HepG2 (cell line): ENCODE measurements around the gene SOAT1. TPM values are rescaled to one million over a fixed set of nuclear protein-coding genes. Genes with fewer than 3 reads are reported as not detected.

Source experiments
- ATAC-seq: fragments of 200-7000 bp; cut with Tn5 transposase; 3 replicates; pipeline ENCODE4 v1.9.1; 2020; ENCODE audit warnings: mild to moderate bottlenecking, moderate library complexity
- BruUV-seq: library from RNA; stranded (reverse); fragments of 400-500 nt; replicated peaks from 2 replicates; lab custom pipeline; 2021; lab: Mats Ljungman, UMichigan
- CTCF ChIA-PET: fragments of 300-600 bp; formaldehyde crosslinking; extraction: SDS; loops from one replicate; lab custom pipeline; 2021; ENCODE audit warnings: low total read pairs, inconsistent platforms, low intra/inter-chr PET ratio; lab: Yijun Ruan, JAX
- POLR2A ChIA-PET: fragments of 350-600 bp; sonication (Branson Sonifier 250); formaldehyde crosslinking; loops from one replicate; lab custom pipeline; 2020; ENCODE audit warnings: antibody characterized with exemption, inconsistent platforms; lab: Yijun Ruan, JAX
- DNase-seq: peaks from one replicate; pipeline ENCODE4 v3.0.0-alpha.2; 2015; ENCODE audit warnings: low spot score
- FAIRE-seq: peaks from 3 replicates; lab custom pipeline; 2011; peaks lifted over from hg19 to GRCh38; lab: Jason Lieb, UNC
- H2AFZ ChIP-seq: one replicate; pipeline ENCODE4 v1.6.1; 2011; ENCODE audit warnings: low read length, inconsistent platforms
- H3K27ac ChIP-seq: fragments of 300-600 bp; 3 replicates; pipeline ENCODE4 v1.8.0; 2011; ENCODE audit warnings: mixed run types, mild to moderate bottlenecking, mixed read lengths, low read length, inconsistent platforms; ENCODE audit not compliant: insufficient read depth; ENCODE audit errors: extremely low read length
- H3K27me3 ChIP-seq, 2 experiments: fragments of 200-600 bp in 1 of 2; 2 replicates in 1 of 2; 3 replicates in 1 of 2; pipeline versions ENCODE4 v1.6.0 to v1.8.0; 2011; ENCODE audit warnings: low read length in 2 of 2, mild to moderate bottlenecking in 2 of 2, moderate library complexity in 2 of 2, inconsistent platforms in 1 of 2; ENCODE audit not compliant: insufficient read depth in 2 of 2, control insufficient read depth in 1 of 2
- H3K36me3 ChIP-seq, 2 experiments: fragments of 200-600 bp in 1 of 2; replicated peaks in 1 of 2; 2 replicates in 1 of 2; 3 replicates in 1 of 2; pipeline versions ENCODE4 v1.5.1 to v1.8.0; 2011; ENCODE audit warnings: low read length in 2 of 2, inconsistent platforms in 1 of 2; ENCODE audit not compliant: insufficient read depth in 2 of 2, control insufficient read depth in 1 of 2
- H3K4me1 ChIP-seq: 2 replicates; pipeline ENCODE4 v1.5.1; 2012; ENCODE audit warnings: low read length, inconsistent platforms; ENCODE audit not compliant: insufficient read depth
- H3K4me2 ChIP-seq: 2 replicates; pipeline ENCODE4 v1.6.0; 2011; ENCODE audit warnings: low read depth, low read length, inconsistent platforms
- H3K4me3 ChIP-seq, 3 experiments: fragments of 200-600 bp in 1 of 3; sonication (generic), shearing (Covaris generic) in 1 of 3; replicated peaks in 1 of 3; 2 replicates each; pipeline ENCODE4 v1.5.1; 2011 to 2016; ENCODE audit warnings: low read length in 3 of 3, inconsistent platforms in 2 of 3, low read depth in 2 of 3, mild to moderate bottlenecking in 2 of 3, control low read depth in 1 of 3, mixed read lengths in 1 of 3; ENCODE audit not compliant: insufficient read depth in 1 of 3
- H3K79me2 ChIP-seq: one replicate; pipeline ENCODE4 v1.6.1; 2011; ENCODE audit warnings: low read length, inconsistent platforms; ENCODE audit not compliant: insufficient read depth
- H3K9ac ChIP-seq: 2 replicates; pipeline ENCODE4 v1.6.0; 2011; ENCODE audit warnings: mild to moderate bottlenecking, low read depth, low read length, inconsistent platforms; ENCODE audit not compliant: insufficient read depth
- H3K9me3 ChIP-seq: 2 replicates; pipeline ENCODE4 v1.5.1; 2012; ENCODE audit warnings: mild to moderate bottlenecking, low read length
- H4K20me1 ChIP-seq: 2 replicates; pipeline ENCODE4 v1.6.0; 2011; ENCODE audit warnings: inconsistent platforms, mild to moderate bottlenecking, low read length, moderate library complexity; ENCODE audit not compliant: insufficient read depth
- FOXA3 ChIP-seq: IDR thresholded peaks from 2 replicates; pipeline ENCODE4 v1.6.1; 2016; ENCODE audit warnings: missing genetic modification reagents, missing compliant biosample characterization
- KDM6A ChIP-seq: IDR thresholded peaks from 2 replicates; pipeline ENCODE4 v1.6.1; 2016; ENCODE audit warnings: low read depth
- KLF15 ChIP-seq: sonication (generic); formaldehyde crosslinking; IDR thresholded peaks from 2 replicates; pipeline ENCODE4 v1.8.1; 2023; ENCODE audit warnings: borderline replicate concordance, mild to moderate bottlenecking, inconsistent platforms, missing genetic modification reagents, mixed read lengths
- KMT2A ChIP-seq: sonication (generic); formaldehyde crosslinking; IDR thresholded peaks from 2 replicates; pipeline ENCODE4 v1.4.0; 2020; ENCODE audit warnings: missing genetic modification reagents
- MAFG ChIP-seq: sonication (generic); formaldehyde crosslinking; IDR thresholded peaks from 2 replicates; pipeline ENCODE4 v1.5.1; 2020; ENCODE audit warnings: mild to moderate bottlenecking, missing genetic modification reagents
- MAFK ChIP-seq, 2 experiments: IDR thresholded peaks in 1 of 2; conservative IDR thresholded peaks in 1 of 2; 2 replicates each; pipeline ENCODE4 v1.6.1; 2011; ENCODE audit warnings: improper control_type of control experiment in 2 of 2, low read length in 2 of 2
- NFAT5 ChIP-seq: sonication (generic); formaldehyde crosslinking; IDR thresholded peaks from 2 replicates; pipeline ENCODE4 v1.4.0; 2020; ENCODE audit warnings: missing genetic modification reagents
- RXRB ChIP-seq: IDR thresholded peaks from 2 replicates; pipeline ENCODE4 v1.6.1; 2016; ENCODE audit warnings: borderline replicate concordance, missing genetic modification reagents, missing compliant biosample characterization
- SOX5 ChIP-seq: IDR thresholded peaks from 2 replicates; pipeline ENCODE4 v1.6.1; 2016; ENCODE audit warnings: borderline replicate concordance
- ZBTB10 ChIP-seq: sonication (generic); formaldehyde crosslinking; IDR thresholded peaks from 2 replicates; pipeline ENCODE4 v1.4.0; 2020; ENCODE audit warnings: missing genetic modification reagents, borderline replicate concordance
- ZNF501 ChIP-seq: sonication (generic); formaldehyde crosslinking; IDR thresholded peaks from 2 replicates; pipeline ENCODE4 v1.5.1; 2020; ENCODE audit warnings: mild to moderate bottlenecking, moderate library complexity, missing genetic modification reagents
- ZNF563 ChIP-seq: sonication (generic); formaldehyde crosslinking; IDR thresholded peaks from 2 replicates; pipeline ENCODE4 v1.8.0; 2022; ENCODE audit warnings: mild to moderate bottlenecking, moderate library complexity, missing genetic modification reagents
- ZSCAN22 ChIP-seq: sonication (generic); formaldehyde crosslinking; IDR thresholded peaks from 2 replicates; pipeline ENCODE4 v1.4.0; 2020; ENCODE audit warnings: mild to moderate bottlenecking, missing genetic modification reagents
- WGBS: methylation state at CpG from one replicate; pipeline ENCODE4 v1.1.6; 2017; ENCODE audit warnings: low lambda C conversion rate; 5-methylcytosine and 5-hydroxymethylcytosine counted together
- in situ Hi-C: cut with HindIII; loops from 2 replicates; pipeline ENCODE4 v1.10.0; 2017; ENCODE audit warnings: low pct_unique_long_range_greater_than_20kb; ENCODE audit not compliant: extremely low pct_ligation_motif_present
- intact Hi-C: fragments of 100-400 bp; cut with micrococcal nuclease; formaldehyde crosslinking; loops from one replicate; pipeline ENCODE4 v1.10.0; 2022; ENCODE audit not compliant: unreplicated experiment
- polyA plus RNA-seq, 8 experiments: library from polyadenylated mRNA; depleted of rRNA in 3 of 8; stranded (reverse) in 7 of 8; unstranded in 1 of 8; fragments of >200 nt; fragmentation: Illumina TruSeq in 4 of 8; extraction: Trizol in 4 of 8; gene quantifications; 2 replicates each; pipeline versions ENCODE4 v1.2.1 to v1.2.3, GENCODE V29; 2011 to 2016; ENCODE audit warnings: low read depth in 4 of 8, missing spikeins in 1 of 8, mixed read lengths in 1 of 8; ENCODE audit not compliant: insufficient read depth in 1 of 8
- total RNA-seq, 5 experiments: library from RNA; depleted of rRNA; stranded (reverse); fragments of >200 nt; fragmentation: Illumina TruSeq; extraction: Trizol; gene quantifications; 2 replicates each; pipeline ENCODE4 v1.2.3, GENCODE V29; 2016; ENCODE audit warnings: low read depth in 1 of 5

SOAT1 gene
- total and polyA plus RNA-seq, 2 of the 13 experiments (the other 11 are each of a cell fraction or from before 2014, with no cell fraction given) = 22.3 to 52.0 TPM

- TF ChIP-seq NFAT5 (CRISPR knock-in tag) = no peak
- no peak for TF ChIP-seq ZNF501 (CRISPR knock-in tag)
- no peak for TF ChIP-seq KMT2A (CRISPR knock-in tag)
- no peak for TF ChIP-seq ZSCAN22 (CRISPR knock-in tag)
Observed at GRCh38 chr1:179380299-179380698, 86.7 kb downstream of the SOAT1 start (continued).

- DNase-seq = peak; percentile 9
- Histone ChIP-seq H3K9me3 (no peaks in the 10 kb centered on the region), H3K4me3 (no peak overlapping the region), H3K79me2 (no peaks in the 10 kb centered on the region), H3K27ac (no peak overlapping the region), H2AFZ (no peak overlapping the region), H3K36me3 (no peaks in the 10 kb centered on the region), H4K20me1 (no peaks in the 10 kb centered on the region), H3K4me2 (peak overlapping the region; percentile 10; the same call in 1 of the 2 replicates), H3K27me3 (no peaks in the 10 kb centered on the region), H3K4me1 (peaks cover 17% of the 10 kb centered on the region), H3K9ac (no peak overlapping the region)
- CTCF ChIA-PET = no interaction called here
- in situ Hi-C loops (no loop called here), intact Hi-C loops (no loop called here)
- FAIRE-seq = no peak
- POLR2A ChIA-PET = no interaction called here
- ATAC-seq = peak; percentile 80
- BruUV-seq = no TSS peak
- 2% methylated on average over 1 of the region's 1 CpG for WGBS
- TF ChIP-seq MAFG (no peak), ZNF563 (no peak), ZBTB10 (CRISPR knock-in tag) (no peak), KDM6A (CRISPR knock-in tag) (no peak), KLF15 (no peak), RXRB (CRISPR knock-in tag) (peak; percentile 81), MAFK (conservative IDR thresholded peaks at IDR 0.05 in 1 of 2, IDR thresholded peaks at IDR 0.05 in 1 of 2; ENCODE audit: low read length in 2 of 2) (no peak), FOXA3 (CRISPR knock-in tag) (peak; percentile 68), SOX5 (CRISPR knock-in tag) (peak; percentile 22; the same call in 1 of the 2 replicates)
Observed at GRCh38 chr1:179384027-179384426, 90.4 kb downstream of the SOAT1 start.
